CD14-positive monocyte (primary cell): ENCODE measurements around the gene SPATA12. TPM values are rescaled to one million over a fixed set of nuclear protein-coding genes. Genes with fewer than 3 reads are reported as not detected.

Experiments
- DNase-seq, 3 donors: peaks; one replicate each; pipeline ENCODE4 v3.0.0-alpha.2; 2011 to 2022
- H2AFZ ChIP-seq: 2 replicates; pipeline ENCODE4 v1.6.0; 2012; ENCODE audit warnings: mild to moderate bottlenecking, low read depth, low read length, inconsistent platforms; ENCODE audit not compliant: insufficient read depth, poor library complexity, severe bottlenecking
- H3K27ac ChIP-seq, 2 donors: 1 replicate in 1 of 2; 2 replicates in 1 of 2; pipeline ENCODE4 v1.5.1; 2012 to 2013; ENCODE audit warnings: low read length in 2 of 2, control low read depth in 1 of 2, inconsistent platforms in 1 of 2, low read depth in 1 of 2, mild to moderate bottlenecking in 1 of 2
- H3K27me3 ChIP-seq, 2 donors: one replicate each; pipeline versions ENCODE4 v1.6.0 to v1.6.1; 2011 to 2013; ENCODE audit warnings: low read length in 2 of 2; ENCODE audit not compliant: control insufficient read depth in 2 of 2, insufficient read depth in 2 of 2
- H3K36me3 ChIP-seq, 2 donors: replicated peaks in 1 of 2; 1 replicate in 1 of 2; 2 replicates in 1 of 2; pipeline versions ENCODE4 v1.5.1 to v1.6.1; 2012 to 2013; ENCODE audit warnings: low read length in 2 of 2, control low read depth in 1 of 2, inconsistent platforms in 1 of 2, mild to moderate bottlenecking in 1 of 2; ENCODE audit not compliant: insufficient read depth in 2 of 2, control insufficient read depth in 1 of 2
- H3K4me1 ChIP-seq, 2 donors: 1 replicate in 1 of 2; 2 replicates in 1 of 2; pipeline versions ENCODE4 v1.5.1 to v1.6.1; 2012 to 2013; ENCODE audit warnings: low read length in 2 of 2, control low read depth in 1 of 2, inconsistent platforms in 1 of 2, mild to moderate bottlenecking in 1 of 2, moderate library complexity in 1 of 2; ENCODE audit not compliant: insufficient read depth in 2 of 2, control insufficient read depth in 1 of 2
- H3K4me2 ChIP-seq: replicated peaks from 2 replicates; pipeline ENCODE3; 2012; ENCODE audit warnings: low read length, moderate library complexity, mild to moderate bottlenecking; ENCODE audit not compliant: poor library complexity, severe bottlenecking; ENCODE audit errors: extremely low read depth
- H3K4me3 ChIP-seq, 3 experiments: fragments of 200-600 bp in 1 of 3; sonication (generic) in 1 of 3; replicated peaks in 1 of 3; 1 replicate in 2 of 3; 2 replicates in 1 of 3; pipeline ENCODE4 v1.5.1; 2011 to 2013; ENCODE audit warnings: low read length in 3 of 3, mild to moderate bottlenecking in 3 of 3, control low read depth in 2 of 3, low read depth in 2 of 3, inconsistent platforms in 1 of 3, moderate library complexity in 1 of 3
- H3K79me2 ChIP-seq: 2 replicates; pipeline ENCODE4 v1.6.0; 2012; ENCODE audit warnings: mild to moderate bottlenecking, control low read depth, inconsistent platforms, low read length, moderate library complexity; ENCODE audit not compliant: insufficient read depth
- H3K9ac ChIP-seq: 2 replicates; pipeline ENCODE4 v1.6.0; 2017; ENCODE audit warnings: low read length, mild to moderate bottlenecking; ENCODE audit not compliant: insufficient read depth, poor library complexity, severe bottlenecking
- H3K9me3 ChIP-seq, 2 donors: replicated peaks in 1 of 2; 1 replicate in 1 of 2; 2 replicates in 1 of 2; pipeline versions ENCODE4 v1.5.1 to v1.6.1; 2012 to 2013; ENCODE audit warnings: low read length in 2 of 2, control low read depth in 1 of 2; ENCODE audit not compliant: control insufficient read depth in 1 of 2, insufficient read depth in 1 of 2
- H4K20me1 ChIP-seq: 2 replicates; pipeline ENCODE4 v1.6.0; 2012; ENCODE audit warnings: mild to moderate bottlenecking, low read length, control low read depth, moderate library complexity; ENCODE audit not compliant: insufficient read depth
- H3K27ac Mint-ChIP-seq, 7 donors: one replicate each; pipeline ENCODE4 v1.8.0; 2020; ENCODE audit warnings: mild to moderate bottlenecking in 7 of 7, mixed read lengths in 7 of 7, moderate library complexity in 6 of 7, inconsistent platforms in 2 of 7
- H3K27me3 Mint-ChIP-seq, 3 donors: one replicate each; pipeline ENCODE4 v1.8.0; 2021 to 2022; ENCODE audit warnings: low read depth in 3 of 3, mild to moderate bottlenecking in 3 of 3, mixed read lengths in 3 of 3, moderate library complexity in 3 of 3, inconsistent platforms in 1 of 3
- H3K36me3 Mint-ChIP-seq, 2 donors: one replicate each; pipeline ENCODE4 v1.8.0; 2020; ENCODE audit warnings: mixed read lengths in 2 of 2, inconsistent platforms in 1 of 2, mild to moderate bottlenecking in 1 of 2
- H3K4me1 Mint-ChIP-seq: one replicate; pipeline ENCODE4 v1.8.0; 2020; ENCODE audit warnings: mild to moderate bottlenecking, mixed read lengths
- H3K4me3 Mint-ChIP-seq, 2 donors: one replicate each; pipeline ENCODE4 v1.8.0; 2020; ENCODE audit warnings: mild to moderate bottlenecking in 2 of 2, mixed read lengths in 2 of 2, moderate library complexity in 1 of 2
- H3K9me3 Mint-ChIP-seq, 7 donors: one replicate each; pipeline ENCODE4 v1.8.0; 2020 to 2022; ENCODE audit warnings: mixed read lengths in 7 of 7, mild to moderate bottlenecking in 6 of 7, moderate library complexity in 6 of 7, inconsistent platforms in 2 of 7
- WGBS: methylation state at CpG from one replicate; pipeline ENCODE4 v1.1.5; 2013; ENCODE audit warnings: missing lambda C conversion rate; ENCODE audit not compliant: insufficient coverage; 5-methylcytosine and 5-hydroxymethylcytosine counted together
- intact Hi-C, 2 donors: fragments of 100-400 bp; cut with micrococcal nuclease; formaldehyde crosslinking; loops; one replicate each; pipeline versions ENCODE4 v1.15.0 to v1.15.1; 2023
- polyA plus RNA-seq, 3 donors: library from polyadenylated mRNA; depleted of rRNA in 1 of 3; unstranded in 2 of 3; stranded (reverse) in 1 of 3; fragments of 300-500 nt in 2 of 3; fragments of >200 nt in 1 of 3; fragmentation: Illumina TruSeq in 2 of 3; gene quantifications; 1 replicate in 2 of 3; 2 replicates in 1 of 3; pipeline ENCODE4 v1.2.3, GENCODE V29; 2012 to 2021
- TF ChIP-seq, protein P1 (sequence below): fragments of 200-600 bp; IDR thresholded peaks from one replicate; pipeline ENCODE4 v1.8.0; 2022; ENCODE audit warnings: antibody characterized with exemption, mild to moderate bottlenecking

The SPATA12 gene
- polyA plus RNA-seq, 3 donors = 0.07 to 0.16 (median 0.10) TPM

DNA sequence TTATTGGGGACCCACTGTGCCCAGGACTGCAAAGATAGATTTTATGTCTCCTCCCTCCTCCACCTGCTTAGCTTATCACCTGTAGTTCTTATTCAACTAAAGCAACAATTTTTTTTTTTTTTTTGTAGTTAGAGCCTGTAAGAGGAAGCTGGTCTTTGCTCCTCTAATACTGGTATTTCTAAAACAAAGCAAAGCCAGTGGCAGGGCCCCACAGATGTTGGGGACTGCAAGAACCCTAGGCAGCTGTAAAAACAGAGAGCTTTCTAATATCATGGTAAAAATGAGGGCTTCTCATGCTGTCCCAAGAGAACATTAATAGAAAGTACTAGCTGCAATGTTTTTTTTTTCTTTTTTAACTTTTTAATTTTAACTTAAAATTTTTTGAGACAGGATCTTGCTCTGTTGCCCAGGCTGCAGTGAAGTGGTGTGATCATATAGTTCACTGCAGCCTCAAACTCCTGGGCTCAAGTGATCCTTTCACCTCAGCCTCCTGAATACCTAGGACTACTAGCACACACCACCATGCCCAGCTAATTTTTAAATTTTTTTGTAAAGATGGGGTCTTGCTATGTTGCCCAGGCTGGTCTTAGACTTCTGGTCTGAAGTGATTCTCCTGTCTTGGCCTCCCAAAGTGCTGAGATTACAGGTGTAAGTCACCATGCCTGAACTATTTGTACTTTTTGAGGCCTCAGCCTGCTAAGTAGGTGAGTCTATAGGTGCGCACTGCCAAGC is 27.1 kb downstream of the SPATA12 start:
- WGBS = no CpG with 5 or more reads among the region's 1 CpG
- Histone ChIP-seq H4K20me1 (no peaks in the 10 kb centered on the region), H3K4me1 (no peaks in the 10 kb centered on the region), H3K36me3 (no peaks in the 10 kb centered on the region), H2AFZ (no peak overlapping the region), H3K27ac (no peak overlapping the region), H3K4me3 (no peak overlapping the region), H3K27me3 (no peaks in the 10 kb centered on the region), H3K9ac (no peak overlapping the region), H3K4me2 (no peak overlapping the region), H3K79me2 (no peaks in the 10 kb centered on the region), H3K9me3 (no peaks in the 10 kb centered on the region)
- H3K36me3 Mint-ChIP-seq = no peaks in the 10 kb centered on the region
- no peak overlapping the region for H3K4me3 Mint-ChIP-seq
- H3K27ac Mint-ChIP-seq = peak overlapping the region in 1 of 7 donors; percentile 13
- H3K4me1 Mint-ChIP-seq = peaks cover 3% of the 10 kb centered on the region
- TF ChIP-seq, protein P1, sequence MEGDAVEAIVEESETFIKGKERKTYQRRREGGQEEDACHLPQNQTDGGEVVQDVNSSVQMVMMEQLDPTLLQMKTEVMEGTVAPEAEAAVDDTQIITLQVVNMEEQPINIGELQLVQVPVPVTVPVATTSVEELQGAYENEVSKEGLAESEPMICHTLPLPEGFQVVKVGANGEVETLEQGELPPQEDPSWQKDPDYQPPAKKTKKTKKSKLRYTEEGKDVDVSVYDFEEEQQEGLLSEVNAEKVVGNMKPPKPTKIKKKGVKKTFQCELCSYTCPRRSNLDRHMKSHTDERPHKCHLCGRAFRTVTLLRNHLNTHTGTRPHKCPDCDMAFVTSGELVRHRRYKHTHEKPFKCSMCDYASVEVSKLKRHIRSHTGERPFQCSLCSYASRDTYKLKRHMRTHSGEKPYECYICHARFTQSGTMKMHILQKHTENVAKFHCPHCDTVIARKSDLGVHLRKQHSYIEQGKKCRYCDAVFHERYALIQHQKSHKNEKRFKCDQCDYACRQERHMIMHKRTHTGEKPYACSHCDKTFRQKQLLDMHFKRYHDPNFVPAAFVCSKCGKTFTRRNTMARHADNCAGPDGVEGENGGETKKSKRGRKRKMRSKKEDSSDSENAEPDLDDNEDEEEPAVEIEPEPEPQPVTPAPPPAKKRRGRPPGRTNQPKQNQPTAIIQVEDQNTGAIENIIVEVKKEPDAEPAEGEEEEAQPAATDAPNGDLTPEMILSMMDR = no peak
- intact Hi-C loops = loop anchor here (5.0 to 10.0 kb wide), 3 partner anchors 35 to 403 kb away; partner anchors contain the start of gene TASOR (in 1 of the 2)
- no peak for DNase-seq
- peaks cover 0 to 7% (median 2%) of the 10 kb centered on the region in 3 donors for H3K27me3 Mint-ChIP-seq
- no peaks in the 10 kb centered on the region for H3K9me3 Mint-ChIP-seq

DNA sequence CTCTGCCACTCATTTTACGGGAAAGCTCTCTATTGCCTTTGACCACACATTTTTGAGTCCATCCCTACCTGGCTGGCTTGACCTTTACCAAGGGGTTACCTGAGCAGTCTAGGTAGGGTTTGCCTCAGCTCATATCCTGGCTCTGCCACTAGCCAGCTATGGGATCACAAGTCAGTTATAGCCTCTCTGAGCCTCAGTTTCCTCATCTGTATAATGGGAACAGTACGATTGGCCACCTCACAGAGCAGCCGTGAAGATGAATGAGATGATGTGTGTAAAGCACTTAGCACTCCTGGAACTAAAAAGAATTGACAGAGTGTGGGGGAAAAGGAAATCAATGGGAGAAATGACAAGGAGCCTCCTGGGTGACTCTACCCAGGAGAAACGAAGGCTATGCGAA is 28.0 kb downstream of the SPATA12 start:
- 0% methylated on average over 1 of the region's 5 CpGs for WGBS
- no peak overlapping the region for H3K4me2 ChIP-seq
- no peak overlapping the region for H2AFZ ChIP-seq
- no peak for DNase-seq
- Mint-ChIP-seq H3K9me3 (no peaks in the 10 kb centered on the region), H3K36me3 (peaks cover 0 to 2% of the 10 kb centered on the region in 2 donors), H3K4me3 (no peak overlapping the region), H3K27ac (no peak overlapping the region), H3K4me1 (peaks cover 5% of the 10 kb centered on the region), H3K27me3 (peaks cover 0 to 5% (median 2%) of the 10 kb centered on the region in 3 donors)
- H4K20me1 ChIP-seq = no peaks in the 10 kb centered on the region
- H3K79me2 ChIP-seq = no peaks in the 10 kb centered on the region
- H3K4me3 ChIP-seq = no peak overlapping the region
- no peaks in the 10 kb centered on the region for H3K27me3 ChIP-seq
- H3K9me3 ChIP-seq = no peaks in the 10 kb centered on the region
- H3K9ac ChIP-seq = no peak overlapping the region
- no peaks in the 10 kb centered on the region for H3K36me3 ChIP-seq
- H3K27ac ChIP-seq = no peak overlapping the region
- H3K4me1 ChIP-seq = peaks cover under 1% of the 10 kb centered on the region in 2 donors
- intact Hi-C loops = loop anchor here (5.0 to 10.0 kb wide), 3 partner anchors 36 to 404 kb away; partner anchors contain the start of gene TASOR (in 1 of the 2)
- TF ChIP-seq, protein P1 = no peak
